Adipose tissue (tissue), 3 donors: ENCODE results near the gene BICDL1. TPM values are rescaled to one million over a fixed set of nuclear protein-coding genes. Genes with fewer than 3 reads are reported as not detected.

ENCODE experiments used
- H3K27ac ChIP-seq: one replicate; pipeline ENCODE4 v1.5.1; 2013; ENCODE audit warnings: low read depth, low read length
- WGBS, 3 donors: extraction: QIAGEN DNeasy Blood & Tissue Kit; methylation state at CpG; one replicate each; pipeline ENCODE4 v1.1.7; 2013; 5-methylcytosine and 5-hydroxymethylcytosine counted together
- polyA plus RNA-seq, 3 donors: library from polyadenylated mRNA; stranded (reverse); fragments of 200-250 nt; gene quantifications; one replicate each; pipeline ENCODE4 v1.2.3, GENCODE V29; 2013
- donor health status: healthy with polysubstance abuse.
- donor health status: Bipolar disorder and iron deficiency.
- donor health status: healthy.

Gene BICDL1
- polyA plus RNA-seq, 3 donors, result 2.4 to 7.4 (median 6.0) TPM

DNA sequence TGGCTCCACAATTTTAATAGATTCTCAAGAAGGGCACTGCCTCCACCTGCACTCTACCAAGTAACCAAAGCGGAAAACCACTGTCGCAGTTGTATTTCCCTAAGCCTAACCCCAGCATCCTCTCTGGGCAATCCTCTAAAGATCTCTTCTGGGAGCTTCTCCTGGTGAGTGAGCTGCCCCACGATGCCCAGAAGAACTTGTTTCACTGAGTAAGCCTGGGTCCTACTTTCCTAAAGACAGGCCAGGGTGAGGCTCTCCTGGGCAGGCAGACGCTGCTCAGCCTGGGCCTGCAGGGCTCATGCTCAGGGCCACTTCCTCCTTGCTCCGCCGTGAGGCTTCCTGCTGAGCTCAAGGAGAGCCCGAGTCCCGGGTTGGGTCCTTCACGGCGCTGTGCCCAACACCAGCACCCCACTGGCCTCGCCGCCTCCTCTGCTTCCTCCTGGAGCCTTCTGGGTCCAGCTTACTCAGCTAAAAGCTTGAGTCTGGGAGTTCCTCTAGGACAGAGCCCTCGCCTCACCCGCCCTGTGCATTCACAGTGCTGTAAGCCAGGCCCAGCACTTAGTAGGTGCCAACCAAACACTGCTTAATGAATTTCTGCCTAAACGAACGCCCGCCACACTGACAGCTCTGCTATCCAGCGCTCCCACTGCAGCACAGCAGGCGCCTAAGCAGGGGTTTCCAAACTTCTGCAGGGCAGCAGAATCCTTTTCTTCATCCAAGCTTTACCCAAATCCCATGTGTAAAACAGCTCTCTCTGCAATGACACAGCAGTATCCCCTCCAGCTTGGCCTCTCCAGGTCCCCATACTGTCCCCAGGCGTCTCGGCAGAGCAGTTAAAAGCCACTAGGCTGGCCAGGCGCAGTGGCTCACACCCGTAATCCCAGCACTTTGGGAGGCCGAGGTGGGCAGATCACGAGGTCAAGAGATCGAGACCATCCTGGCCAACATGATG lies 121.8 kb downstream of the BICDL1 start:
- no peak overlapping the region for H3K27ac ChIP-seq
- 46 to 74% (median 55%) methylated on average over 26 of the region's 26 CpGs for WGBS, 3 donors

DNA sequence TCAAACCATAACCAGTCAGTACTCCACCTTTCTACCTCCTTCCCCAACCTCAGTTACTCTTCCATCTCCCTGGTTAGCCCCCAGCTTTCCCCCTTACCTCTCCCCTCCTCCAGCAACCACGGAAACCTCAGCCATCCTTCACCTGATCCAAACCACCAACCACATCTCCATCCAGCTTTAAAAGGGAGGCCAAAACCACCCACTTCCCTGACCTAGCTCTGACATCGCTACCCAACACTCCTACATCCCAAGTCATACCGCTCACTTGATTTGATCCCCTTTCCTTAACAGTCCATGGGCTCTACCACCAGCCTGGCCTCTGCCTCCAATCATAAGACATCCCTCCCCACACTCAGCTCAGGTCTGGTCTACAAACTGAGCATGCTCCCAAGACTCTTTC lies 126.0 kb downstream of the BICDL1 start:
- no peak overlapping the region for H3K27ac ChIP-seq
- WGBS, 3 donors, result 71 to 84% (median 77%) methylated on average over 3 of the region's 3 CpGs

DNA sequence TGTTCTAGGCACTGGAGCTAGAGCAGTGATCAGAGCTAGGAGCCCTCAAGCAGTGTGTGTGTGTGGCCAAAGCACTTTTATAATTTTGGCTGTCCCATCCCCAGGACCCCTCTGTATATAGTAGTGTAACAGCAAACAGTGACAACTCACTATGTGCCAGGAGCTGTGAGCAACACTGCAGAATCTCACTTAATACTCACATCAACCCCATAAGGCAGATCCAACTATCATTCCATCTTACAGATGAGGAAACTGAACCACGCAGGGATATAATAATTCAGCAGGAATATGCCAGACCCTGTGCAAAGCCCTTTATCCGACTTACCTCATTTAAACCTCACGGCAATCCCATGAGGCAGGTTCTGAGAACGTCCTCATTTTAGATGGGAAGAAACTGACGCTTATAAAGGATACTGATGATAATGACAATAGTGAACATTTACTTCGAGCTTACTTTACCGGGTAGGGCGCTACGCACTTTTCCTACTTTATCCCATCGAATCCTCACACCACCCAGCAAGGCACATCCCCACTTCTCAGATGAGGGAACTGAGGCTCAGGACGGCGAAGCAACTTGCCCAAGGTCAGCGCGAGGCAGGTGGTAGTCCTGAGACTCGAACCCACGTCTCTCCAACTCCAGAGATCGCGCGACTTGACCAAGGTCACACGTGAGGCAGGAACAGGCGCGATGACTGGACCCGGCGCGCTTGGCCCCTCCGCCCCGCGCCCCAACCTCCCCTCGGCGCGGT lies 126.8 kb downstream of the BICDL1 start:
- WGBS, 3 donors, result 13 to 20% (median 19%) methylated on average over 30 to 31 of the region's 31 CpGs

DNA sequence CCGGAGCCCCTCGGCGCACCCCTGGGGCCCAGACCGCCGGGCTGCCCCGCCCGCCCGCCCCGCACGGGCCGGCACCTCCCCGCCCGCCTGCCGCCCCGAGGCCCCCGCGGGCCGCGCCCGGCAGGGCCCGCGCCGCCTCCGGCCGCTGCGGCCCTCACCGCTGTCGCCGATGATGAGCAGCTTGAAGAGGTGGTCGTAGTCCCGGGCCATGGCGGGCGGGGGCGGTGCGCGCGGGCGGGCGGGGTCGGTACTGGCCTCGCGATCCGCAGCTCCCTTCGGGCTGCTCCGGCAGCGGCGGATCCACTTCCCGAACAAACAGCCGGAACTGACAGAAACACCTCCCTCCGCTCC lies 127.4 kb downstream of the BICDL1 start, which contains the start of gene RAB35:
TSS of gene RAB35 (minus strand) at position 313 of the 351 bp plus-strand sequence. CDS start at position 210, 103 bp downstream.
- 1 to 2% (median 2%) methylated on average over 11 to 50 of the region's 50 CpGs for WGBS, 3 donors
- no peak within 1 kb of the TSS for H3K27ac ChIP-seq

More for the DNA sequence above, 126.8 kb downstream of the BICDL1 start:
- no peak overlapping the region for H3K27ac ChIP-seq

DNA sequence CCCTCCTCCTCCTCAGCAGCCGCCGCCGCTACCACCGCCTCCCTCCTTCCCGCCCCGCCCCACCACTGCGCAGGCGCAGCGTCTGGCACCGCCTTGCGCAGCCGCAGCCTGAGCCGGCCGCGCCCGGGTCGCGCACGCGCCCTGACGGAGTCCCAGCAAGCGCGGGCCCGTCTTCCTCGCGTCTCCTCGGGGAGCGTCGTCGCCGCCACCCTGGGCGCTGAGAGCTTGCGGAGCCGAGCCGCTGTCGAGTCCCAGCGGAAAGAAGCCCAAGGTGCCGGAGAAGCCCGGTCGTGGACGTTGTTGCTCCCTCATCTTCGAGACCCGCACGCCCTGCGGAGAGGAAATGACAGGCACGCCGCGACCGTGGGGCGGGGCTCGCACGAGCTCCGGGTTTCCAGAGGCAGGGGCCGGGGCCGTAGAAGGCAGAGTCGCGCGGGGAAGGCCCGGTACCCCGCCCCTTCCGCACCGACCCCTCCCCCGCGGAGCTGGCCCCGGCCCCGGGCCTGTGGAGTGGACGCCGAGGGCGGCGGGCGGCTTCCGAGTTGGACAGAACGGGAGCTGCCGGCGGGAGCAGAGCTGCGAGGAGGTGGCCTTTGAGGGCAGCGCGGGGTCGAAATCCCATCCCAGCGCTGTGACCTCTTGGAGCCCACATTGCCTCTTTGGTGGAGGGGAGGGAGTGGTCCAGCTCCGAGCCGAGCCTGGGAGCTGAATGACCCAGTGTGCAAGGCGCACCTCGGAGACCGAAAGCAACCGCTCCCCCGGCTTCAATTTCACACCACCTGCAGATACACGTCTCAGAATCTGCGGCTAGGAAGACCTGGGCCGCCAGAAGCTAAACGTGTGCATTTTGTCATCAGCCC lies 128.0 kb downstream of the BICDL1 start:
- 1% methylated on average over 68 to 91 of the region's 91 CpGs for WGBS, 3 donors
- no peak overlapping the region for H3K27ac ChIP-seq

DNA sequence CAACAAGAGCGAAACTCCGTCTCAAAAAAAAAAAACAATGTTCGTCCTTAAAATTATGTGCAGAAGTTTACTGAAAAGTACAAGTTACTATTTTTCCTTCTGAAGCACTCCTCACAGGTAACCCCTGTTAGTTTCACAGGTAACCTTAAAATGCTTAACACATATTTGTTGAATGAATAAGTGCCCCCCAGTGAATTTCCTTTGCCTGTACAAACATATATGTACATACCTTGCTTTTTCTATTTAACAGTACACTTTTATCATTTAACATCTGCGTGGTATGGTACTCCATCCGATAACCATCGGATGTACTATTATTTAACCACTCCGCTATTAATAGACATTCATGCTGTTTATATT lies 128.9 kb downstream of the BICDL1 start:
- no peak overlapping the region for H3K27ac ChIP-seq

DNA sequence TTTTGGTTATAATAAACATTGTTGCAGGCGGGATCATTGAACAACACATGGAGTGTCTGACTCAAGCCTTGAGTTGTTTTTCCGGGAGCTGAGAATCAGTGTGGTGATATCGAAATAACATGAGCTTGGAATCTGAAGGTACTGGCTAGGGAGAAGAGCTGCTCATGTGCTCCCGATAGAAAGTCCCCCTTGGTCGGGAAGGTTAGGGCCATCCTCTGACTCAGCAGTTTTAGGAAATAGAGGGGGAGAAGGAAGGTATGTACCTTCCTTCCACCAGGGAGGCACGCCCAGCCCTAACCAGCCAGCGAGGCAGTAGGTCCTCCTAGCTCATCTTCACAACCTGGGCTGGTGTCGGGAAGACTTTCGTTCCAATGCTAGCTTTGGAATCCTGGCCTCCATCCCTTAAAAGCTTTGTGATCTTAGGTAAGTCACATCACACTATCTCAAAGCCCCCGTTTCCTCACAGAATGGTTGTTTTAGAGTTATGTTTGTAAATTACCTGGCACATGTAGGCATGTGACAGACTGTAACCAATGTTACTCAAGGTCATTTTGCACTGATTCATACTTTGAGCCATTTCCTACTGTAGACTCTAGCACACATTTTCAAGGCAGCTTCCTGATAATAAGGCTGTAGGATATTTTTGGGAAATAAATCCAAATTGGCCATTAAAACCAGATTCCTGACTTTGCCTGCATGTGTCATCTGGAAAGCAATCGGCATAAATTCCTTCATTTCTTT lies 129.5 kb downstream of the BICDL1 start:
- 48 to 72% (median 64%) methylated on average over 11 of the region's 11 CpGs for WGBS, 3 donors
- no peak overlapping the region for H3K27ac ChIP-seq

More for the DNA sequence above, 128.9 kb downstream of the BICDL1 start:
- WGBS, 3 donors, result 27 to 51% (median 45%) methylated on average over 7 of the region's 7 CpGs

DNA sequence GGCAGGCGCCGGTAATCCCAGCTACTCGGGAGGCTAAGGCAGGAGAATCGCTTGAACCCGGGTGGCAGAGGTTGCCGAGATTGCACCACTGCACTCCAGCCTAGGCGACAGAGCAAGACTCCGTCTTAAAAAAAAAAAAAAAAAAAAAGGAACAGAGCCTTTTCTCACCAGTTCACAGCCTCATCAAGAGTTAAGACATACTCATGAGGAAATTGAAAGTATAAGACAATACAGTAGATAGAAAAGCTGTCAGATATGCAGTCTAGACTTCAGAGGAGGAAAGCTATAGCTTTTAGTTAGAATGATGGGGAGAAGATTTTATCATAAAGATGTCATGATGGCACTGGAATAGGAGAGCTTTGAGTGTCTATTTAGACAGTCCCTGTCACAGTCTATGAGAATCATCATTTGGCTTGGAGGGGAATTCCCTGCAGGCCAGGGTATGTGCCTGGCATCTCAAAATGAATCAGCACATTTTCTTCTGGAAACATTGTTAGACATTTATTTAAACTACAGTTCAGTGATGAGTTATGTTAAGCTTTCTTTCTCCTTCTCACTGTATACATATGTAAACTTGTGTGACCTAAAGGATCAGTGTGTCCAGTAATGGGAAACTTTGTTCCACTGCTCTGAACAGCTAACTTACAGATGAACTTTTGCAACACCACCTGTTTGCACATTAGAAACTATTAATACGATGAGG lies 130.4 kb downstream of the BICDL1 start:
- no peak overlapping the region for H3K27ac ChIP-seq
- WGBS, 3 donors, result 69 to 86% (median 71%) methylated on average over 9 of the region's 9 CpGs

DNA sequence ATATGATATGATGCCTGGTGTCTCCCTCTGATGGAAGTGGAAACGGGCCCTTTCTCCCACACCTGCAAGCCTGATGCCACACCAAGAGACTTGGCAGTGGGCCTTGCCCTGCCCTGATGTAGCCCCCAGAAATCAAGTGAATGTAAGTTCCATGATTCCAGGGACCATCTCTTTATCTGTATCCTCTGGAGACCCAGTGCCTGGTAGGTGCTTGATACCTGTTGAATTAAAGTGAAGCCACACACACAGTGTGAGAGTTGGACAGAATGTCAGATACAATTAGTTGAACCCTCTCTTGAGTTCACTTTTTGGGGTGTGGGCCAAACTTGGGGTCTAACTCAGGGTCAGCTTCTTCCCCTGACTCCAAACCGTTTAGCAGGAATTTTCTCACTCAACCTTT lies 132.3 kb downstream of the BICDL1 start:
- no peak overlapping the region for H3K27ac ChIP-seq
- WGBS, 3 donors, result 66 to 71% (median 69%) methylated on average over 2 of the region's 2 CpGs

DNA sequence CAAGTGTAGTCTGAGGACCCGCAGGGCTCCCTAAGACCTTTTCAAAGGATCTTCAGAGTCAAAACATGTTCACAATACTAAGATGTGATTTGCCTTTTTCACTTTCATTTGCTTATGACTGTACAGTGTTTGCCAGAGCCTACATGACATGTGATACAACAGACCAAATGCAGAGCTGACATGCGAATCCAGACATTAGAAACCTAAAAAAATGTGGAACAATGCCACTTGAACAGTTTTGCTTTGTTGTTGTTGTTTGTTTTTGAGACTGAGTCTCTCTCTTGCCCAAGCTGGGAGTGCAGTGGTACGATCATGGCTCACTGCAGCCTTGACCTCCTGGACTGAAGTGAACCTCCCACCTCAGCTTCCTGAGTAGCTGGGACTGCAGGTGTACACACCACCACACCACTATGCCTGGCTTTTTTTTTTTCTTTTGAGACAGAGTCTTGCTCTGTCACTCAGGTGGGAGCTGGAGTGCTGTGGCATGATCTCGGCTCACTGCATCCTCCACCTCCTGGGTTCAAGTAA lies 132.8 kb downstream of the BICDL1 start:
- no peak overlapping the region for H3K27ac ChIP-seq
- WGBS, 3 donors, result 61 to 85% (median 71%) methylated on average over 4 of the region's 4 CpGs

DNA sequence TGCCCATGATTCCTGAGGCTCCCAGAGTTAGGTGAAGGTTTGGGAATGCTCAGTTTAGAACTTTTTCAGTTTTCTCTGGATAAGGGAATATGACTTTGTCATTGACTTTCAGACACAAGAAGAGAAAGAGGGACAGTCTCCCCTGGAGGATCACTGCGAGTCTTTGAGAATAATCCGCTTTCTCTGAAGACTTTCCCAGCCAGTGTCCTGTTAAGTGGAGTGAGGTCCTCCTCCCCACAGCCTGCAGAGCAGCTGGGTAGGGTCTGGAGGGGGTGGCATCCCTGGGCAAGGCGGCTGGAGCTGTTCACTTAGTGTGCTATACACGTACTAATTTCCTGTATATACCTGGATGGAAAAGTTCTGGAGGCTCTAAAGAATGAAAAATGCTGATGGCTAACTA lies 136.0 kb downstream of the BICDL1 start:
- WGBS, 3 donors, result 83 to 96% (median 90%) methylated on average over 4 of the region's 4 CpGs

DNA sequence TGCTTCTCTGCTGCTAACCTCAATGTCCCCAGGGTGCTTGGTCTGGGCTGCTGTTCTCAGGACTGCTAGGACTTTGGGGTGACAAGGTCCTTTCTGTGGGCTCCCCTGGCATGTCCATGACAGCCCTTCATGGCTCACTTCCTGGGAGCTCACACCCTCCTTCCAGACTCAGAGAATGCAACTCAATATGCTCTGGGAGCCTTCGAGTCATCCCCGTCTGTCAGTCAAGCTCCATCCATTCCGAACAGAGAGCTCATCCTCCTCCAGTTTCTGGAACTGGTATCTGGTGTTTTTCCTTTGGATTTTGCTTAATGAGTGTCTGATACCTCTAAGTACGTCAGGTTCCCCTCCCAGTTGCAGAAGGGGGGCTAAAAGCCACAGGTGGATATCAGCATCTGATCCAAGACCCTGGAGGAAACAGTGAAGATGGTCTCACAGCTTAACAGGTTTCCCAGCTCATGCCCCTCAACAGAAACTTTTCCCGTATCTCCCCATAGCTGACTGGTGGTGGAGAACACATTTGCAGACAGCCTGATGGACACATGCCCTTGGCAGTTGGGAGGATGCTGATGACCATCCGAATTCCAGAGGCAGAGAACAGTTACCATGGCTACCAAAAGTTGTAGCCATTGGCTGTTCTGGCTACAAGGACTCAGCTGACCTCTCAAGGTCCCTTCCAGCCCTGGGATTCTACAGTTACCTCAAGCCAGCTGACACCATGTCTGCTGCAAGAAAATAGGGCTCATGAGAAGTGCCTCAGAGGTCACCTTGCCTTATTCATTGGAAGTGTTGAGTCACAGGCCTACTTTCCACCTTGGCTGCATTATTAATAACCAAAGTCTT lies 137.0 kb downstream of the BICDL1 start:
- WGBS, 3 donors, result 80 to 88% (median 85%) methylated on average over 6 of the region's 6 CpGs
- H3K27ac ChIP-seq, result no peak overlapping the region

More for the DNA sequence above, 136.0 kb downstream of the BICDL1 start:
- H3K27ac ChIP-seq, result no peak overlapping the region

DNA sequence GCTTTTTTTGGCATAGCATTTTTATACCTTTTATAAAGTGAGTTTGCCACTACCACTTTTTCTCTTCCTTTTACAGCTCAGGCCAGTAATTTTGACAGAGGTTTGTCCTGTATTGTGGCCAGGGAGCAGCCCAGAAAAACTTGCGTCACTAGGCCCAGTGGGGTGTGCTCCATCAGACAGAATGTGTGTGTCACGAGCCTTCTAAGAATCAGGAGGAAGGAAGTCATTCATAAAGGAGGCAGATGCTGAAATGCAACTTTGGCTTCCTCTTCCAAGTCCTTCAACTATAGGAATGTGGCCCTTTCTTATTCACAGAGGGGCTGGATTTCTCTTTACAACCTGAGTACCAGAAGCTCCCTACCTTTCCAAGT lies 137.6 kb downstream of the BICDL1 start:
- whole genome bisulfite sequencing, 3 donors, result 27 to 84% (median 31%) methylated on average over 2 of the region's 2 CpGs
- no peak overlapping the region for H3K27ac ChIP-seq

DNA sequence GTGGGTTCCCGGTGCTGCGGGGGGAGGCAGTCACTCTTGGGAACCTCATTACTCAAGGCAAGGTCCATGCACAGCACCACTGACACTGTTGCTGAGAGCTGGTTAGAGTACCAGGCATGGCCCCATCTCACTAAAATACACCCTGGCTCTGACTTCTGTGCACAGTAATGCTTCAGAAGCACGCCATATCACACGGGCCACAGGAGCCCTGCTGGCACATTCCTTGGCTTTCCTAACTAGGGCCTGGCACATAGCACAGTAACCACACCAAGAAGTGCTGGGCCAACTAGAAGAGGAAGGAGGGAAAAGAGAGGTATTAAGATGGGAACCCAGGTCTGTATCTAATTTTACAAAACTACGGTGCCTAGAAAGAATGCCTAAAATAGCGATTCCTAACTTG lies 141.0 kb downstream of the BICDL1 start:
- 88 to 94% (median 92%) methylated on average over 6 of the region's 6 CpGs for WGBS, 3 donors
- H3K27ac ChIP-seq, result no peak overlapping the region

DNA sequence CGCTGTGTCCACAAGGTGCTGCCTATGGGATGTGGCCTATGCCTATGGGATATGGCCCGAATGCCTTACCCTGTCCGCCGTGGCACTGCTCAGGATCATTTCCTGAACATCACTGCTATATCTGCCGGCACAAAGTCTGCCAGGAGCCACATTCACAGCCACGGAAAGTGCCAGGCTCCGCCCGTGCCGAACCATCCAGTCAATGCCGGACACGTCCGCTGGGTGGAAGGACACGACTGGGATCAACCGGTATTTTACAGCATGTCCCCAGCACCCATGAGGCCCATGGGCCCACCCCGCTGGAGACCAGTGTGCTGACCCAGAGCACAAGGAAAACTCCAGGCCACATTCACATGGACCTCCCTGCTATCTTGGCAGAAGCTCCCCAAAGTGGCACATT lies 142.1 kb downstream of the BICDL1 start:
- H3K27ac ChIP-seq, result no peak overlapping the region
- WGBS, 3 donors, result 94 to 96% (median 96%) methylated on average over 15 of the region's 15 CpGs

DNA sequence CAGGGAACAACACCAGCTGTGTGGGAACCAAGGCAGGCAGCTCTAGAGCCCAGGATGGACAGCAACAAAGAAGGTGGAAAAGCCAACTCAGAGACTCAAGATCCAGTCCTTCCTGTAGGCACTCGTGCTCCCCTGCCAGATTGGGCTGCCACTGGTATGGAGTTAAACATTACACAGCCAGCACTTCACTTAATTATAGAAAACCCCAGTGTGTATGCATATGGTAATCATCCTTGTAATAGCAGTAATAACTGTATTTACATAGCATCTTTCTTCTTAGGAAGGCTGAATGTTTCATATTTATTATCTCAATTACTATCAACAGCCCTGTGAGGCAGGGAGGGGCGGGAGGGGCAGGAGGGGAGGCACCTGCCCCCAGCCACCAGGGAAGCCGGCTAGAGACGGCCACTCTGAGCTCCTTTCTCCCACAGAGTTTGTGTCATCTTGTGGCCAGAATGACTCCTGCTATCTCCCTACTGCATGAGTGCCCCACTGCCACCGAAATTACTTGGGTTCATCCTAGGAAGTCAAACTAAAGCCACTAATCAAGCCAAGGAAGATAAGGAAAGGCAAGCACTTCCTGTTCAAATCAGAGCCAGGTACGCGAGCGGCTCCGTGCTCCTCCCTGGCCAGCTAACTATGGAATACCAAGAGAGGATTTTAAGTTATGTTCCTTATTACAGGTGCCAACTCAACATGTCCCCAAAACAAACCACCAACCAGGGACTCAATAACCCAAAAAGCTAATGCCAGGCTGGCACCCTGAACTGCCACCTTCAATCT lies 143.2 kb downstream of the BICDL1 start:
- 73 to 84% (median 74%) methylated on average over 9 of the region's 9 CpGs for WGBS, 3 donors
- H3K27ac ChIP-seq, result no peak overlapping the region
